ENCODE results near the gene SPECC1L. TPM values are rescaled to one million over a fixed set of nuclear protein-coding genes. Genes with fewer than 3 reads are reported as not detected.
A peak's percentile ranks its signal among the peaks of the same experiment; 100 is the strongest.

The SPECC1L gene
- total RNA-seq, 2 donors from 2014 or later: 70.0 to 114 TPM

DNA sequence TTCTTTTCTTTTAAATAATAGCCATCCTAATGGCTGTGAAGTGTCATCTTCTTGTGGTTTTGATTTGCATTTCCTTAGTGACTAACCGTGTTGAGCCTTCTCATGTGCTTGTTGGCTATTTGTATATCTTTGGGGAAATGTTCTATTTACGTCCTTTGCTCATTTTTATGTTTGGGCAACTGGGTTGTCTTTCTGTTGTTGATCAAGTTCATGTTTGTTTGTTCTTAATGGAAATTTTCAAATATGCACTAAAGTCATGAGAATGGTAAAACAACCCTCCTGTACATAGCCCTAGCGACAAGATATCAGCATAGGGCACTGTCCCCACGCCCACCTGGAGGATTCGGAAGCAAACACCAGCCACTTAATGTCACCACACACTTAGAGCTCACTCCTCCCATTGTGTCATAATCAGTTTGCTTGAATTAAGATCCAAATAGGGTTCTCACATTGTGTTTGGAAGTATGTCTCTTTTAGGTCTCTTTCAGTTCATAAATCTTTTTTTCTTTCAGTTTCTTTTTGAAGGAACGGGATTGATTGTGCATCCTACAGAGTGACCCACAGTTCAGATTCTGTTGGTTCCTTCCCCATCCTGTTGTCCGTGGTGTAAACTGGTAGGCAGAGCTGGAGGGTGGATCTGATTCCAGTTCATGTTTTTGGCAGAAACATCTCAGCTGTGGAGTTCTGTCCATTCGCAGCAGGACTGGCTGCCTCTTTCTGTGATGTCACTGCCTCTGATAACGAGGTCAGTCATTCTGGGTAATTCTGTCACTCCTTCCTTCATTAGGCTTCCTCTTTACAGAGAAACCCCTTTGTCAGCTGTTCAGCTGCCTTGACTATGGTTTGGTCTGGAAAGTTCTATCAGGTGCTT lies 130.3 kb downstream of the SPECC1L start:
- Mint-ChIP-seq H3K27me3 (no peaks in the 10 kb centered on the region), H3K27ac (peak overlapping the region; percentile 93 to 100), H3K4me3 (peak overlapping the region; percentile 87), H3K9me3 (no peaks in the 10 kb centered on the region), H3K36me3 (peaks cover 15% of the 10 kb centered on the region), H3K4me1 (ENCODE audit: low read depth in 2 of 2) (peaks cover 63 to 66% of the 10 kb centered on the region in 2 donors)
- ATAC-seq (no peak), DNase-seq (ENCODE audit: low spot score) (no peak)

DNA sequence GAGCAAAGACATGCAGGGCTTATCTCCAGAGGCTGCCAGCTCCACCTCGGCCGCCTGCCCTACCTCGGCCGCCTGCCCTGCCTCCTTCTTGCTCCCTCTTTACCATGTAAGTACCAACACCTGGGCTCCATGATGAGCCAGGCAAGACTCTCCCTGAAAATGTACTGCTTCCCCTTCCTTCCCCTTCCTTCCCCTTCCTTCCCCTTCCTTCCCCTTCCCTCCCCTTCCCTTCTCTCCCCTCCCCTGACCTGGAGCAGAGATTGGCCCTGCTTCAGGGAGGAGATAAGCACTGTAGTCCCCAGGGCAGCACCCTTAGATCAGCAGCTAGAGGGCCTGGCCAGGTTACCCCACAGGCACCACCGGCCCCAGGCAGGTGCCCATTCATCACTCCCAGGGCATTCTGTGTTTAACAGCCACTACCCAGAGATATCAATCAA lies 131.3 kb downstream of the SPECC1L start:
- peak overlapping the region; percentile 93 to 100 for H3K27ac Mint-ChIP-seq
- H3K4me3 Mint-ChIP-seq: peak overlapping the region; percentile 87
- ATAC-seq (peak; percentile 7 to 10), DNase-seq (ENCODE audit: low spot score) (no peak)
- H3K9me3 Mint-ChIP-seq: no peaks in the 10 kb centered on the region
- no peaks in the 10 kb centered on the region for H3K27me3 Mint-ChIP-seq
- peaks cover 69 to 73% of the 10 kb centered on the region in 2 donors for H3K4me1 Mint-ChIP-seq (ENCODE audit: low read depth in 2 of 2)
- H3K36me3 Mint-ChIP-seq: peaks cover 15% of the 10 kb centered on the region

DNA sequence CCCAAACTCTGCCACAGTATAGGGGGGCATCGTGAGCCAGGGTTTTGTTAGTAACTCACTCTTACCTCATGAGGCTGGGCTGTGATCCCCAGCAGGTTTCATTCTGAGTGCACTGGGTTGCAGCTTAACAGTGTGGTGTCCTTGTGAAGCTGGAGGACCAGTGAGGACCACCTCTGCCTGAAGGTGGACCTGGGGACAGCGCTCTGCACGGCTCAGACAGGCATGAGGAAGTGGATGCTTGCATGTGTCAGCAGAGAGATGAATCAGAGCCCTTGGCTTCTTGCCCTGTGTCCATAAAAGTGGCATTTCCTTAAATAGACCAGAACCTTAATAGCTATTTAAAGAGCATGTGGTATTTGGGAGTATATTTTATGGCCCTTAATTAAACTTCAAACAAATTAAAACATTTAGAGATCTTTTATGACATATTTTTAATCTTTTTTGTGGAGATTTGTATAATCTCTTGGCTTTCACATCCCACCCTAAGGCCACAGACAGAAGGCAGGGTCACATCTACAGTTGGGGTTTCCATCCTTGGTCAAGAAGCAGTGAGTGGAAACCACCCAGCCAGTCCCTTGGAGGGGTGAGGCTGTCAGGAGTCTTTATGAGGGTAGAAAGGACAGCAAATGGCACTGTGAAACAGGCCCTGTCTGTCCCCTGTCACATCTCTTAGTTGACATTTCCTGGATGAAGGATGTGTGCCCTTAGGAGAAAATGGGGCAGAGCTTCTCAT lies 132.0 kb downstream of the SPECC1L start:
- peak; percentile 92 to 94 for ATAC-seq
- Mint-ChIP-seq H3K27ac (peak overlapping the region; percentile 93 to 100), H3K4me1 (ENCODE audit: low read depth in 2 of 2) (peaks cover 74 to 79% of the 10 kb centered on the region in 2 donors), H3K36me3 (peaks cover 15% of the 10 kb centered on the region), H3K27me3 (no peaks in the 10 kb centered on the region), H3K9me3 (no peaks in the 10 kb centered on the region), H3K4me3 (peak overlapping the region; percentile 87)
- DNase-seq (ENCODE audit: low spot score): peak; percentile 92

DNA sequence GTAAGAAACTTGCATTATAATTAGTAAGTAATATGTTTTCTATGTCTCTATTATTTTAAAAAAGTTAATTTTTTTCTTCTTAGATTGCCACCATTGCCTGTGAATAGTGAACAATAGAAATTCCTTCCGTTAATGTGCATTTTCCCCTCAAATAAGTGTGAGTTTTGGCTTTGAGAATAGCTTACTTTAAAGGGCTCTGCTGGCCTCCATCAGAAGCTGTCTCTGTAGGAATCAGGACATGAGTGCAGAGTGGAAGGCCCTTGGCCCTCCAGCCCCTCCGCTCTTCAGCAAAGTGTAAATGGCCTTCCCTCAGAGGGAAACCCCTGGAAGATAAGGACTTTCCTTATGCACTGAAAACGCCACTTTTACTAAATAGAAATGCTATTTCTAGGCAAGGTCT lies 132.7 kb downstream of the SPECC1L start:
- Mint-ChIP-seq H3K27me3 (no peaks in the 10 kb centered on the region), H3K9me3 (no peaks in the 10 kb centered on the region), H3K4me1 (ENCODE audit: low read depth in 2 of 2) (peaks cover 74 to 79% of the 10 kb centered on the region in 2 donors), H3K4me3 (peak overlapping the region; percentile 87), H3K36me3 (peaks cover 8% of the 10 kb centered on the region), H3K27ac (peak overlapping the region; percentile 93 to 100)
- ATAC-seq (no peak), DNase-seq (ENCODE audit: low spot score) (no peak)

DNA sequence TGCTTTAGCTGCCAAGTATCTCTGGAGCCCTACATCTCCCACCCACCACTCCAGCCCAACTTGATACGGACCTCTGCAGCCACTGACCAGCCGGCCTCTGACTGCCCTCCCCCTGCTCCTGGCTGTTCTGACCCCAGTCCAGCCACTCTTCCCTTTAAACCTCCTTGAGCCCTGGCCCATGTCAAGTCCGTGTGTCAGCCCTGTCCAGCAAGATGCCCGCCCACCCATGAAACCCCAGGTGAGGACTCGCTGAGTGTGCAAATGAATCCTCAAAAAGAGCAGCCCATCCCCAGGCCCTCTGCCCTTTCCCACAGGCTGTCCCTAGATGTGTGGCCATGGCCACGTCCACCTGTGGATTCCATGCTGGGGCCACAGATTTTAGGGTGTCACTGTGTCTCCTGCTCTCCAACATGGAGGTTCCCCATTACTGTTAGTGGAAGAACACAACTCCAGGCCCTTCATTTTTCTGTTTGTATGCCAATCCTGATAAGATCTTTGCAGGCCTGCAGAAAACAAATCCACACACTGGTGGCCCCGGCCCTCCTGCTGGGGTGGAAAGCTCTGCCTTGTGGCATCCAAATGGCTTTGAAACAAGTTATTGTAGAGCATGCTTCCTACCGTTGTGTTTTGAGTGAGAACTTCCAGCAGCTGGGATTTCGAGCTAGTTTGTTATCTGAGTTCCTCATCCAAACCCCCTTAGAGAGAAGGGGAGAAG lies 134.1 kb downstream of the SPECC1L start:
- Mint-ChIP-seq H3K4me1 (ENCODE audit: low read depth in 2 of 2) (peaks cover 75 to 77% of the 10 kb centered on the region in 2 donors), H3K4me3 (peak overlapping the region; percentile 87), H3K36me3 (peaks cover 8% of the 10 kb centered on the region), H3K9me3 (no peaks in the 10 kb centered on the region), H3K27me3 (no peaks in the 10 kb centered on the region), H3K27ac (peak overlapping the region; percentile 93 to 100)
- ATAC-seq (no peak), DNase-seq (ENCODE audit: low spot score) (no peak)

DNA sequence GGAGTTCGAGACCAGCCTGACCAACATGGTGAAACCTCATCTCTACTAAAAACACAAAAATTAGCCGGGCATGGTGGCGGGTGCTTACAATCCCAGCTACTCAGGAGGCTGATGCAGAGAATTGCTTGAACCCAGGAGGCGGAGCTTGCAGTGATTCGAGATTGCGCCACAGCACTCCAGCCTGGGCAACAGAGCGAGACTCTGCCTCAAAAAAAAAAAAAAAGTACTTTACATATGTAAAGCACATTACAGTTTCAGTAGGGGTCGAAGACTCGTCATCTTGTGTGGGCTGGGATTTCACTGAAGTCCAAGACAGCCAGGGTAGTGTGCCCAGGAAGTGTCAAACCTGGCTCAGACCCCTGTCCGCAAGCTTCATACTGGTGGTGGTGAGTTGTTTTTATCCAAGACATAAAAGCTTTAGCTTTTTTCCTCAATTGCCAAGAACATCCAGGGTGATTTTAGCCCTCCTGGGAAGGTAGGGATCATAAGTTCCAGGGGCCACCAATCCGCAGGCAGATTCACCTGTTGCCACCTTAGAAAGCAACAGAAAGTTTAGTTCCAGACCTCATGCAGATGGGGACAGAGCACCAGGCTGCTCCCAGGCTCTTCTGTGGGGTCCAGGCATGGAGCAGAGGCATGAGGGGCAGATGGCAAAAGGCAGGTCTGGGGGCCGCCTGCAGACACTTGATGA lies 135.1 kb downstream of the SPECC1L start:
- Mint-ChIP-seq H3K27ac (peak overlapping the region; percentile 35 to 100), H3K27me3 (no peaks in the 10 kb centered on the region), H3K4me3 (peak overlapping the region; percentile 45), H3K9me3 (no peaks in the 10 kb centered on the region), H3K36me3 (peaks cover 6% of the 10 kb centered on the region), H3K4me1 (ENCODE audit: low read depth in 2 of 2) (peaks cover 75 to 78% of the 10 kb centered on the region in 2 donors)
- DNase-seq (ENCODE audit: low spot score) (no peak), ATAC-seq (no peak)

DNA sequence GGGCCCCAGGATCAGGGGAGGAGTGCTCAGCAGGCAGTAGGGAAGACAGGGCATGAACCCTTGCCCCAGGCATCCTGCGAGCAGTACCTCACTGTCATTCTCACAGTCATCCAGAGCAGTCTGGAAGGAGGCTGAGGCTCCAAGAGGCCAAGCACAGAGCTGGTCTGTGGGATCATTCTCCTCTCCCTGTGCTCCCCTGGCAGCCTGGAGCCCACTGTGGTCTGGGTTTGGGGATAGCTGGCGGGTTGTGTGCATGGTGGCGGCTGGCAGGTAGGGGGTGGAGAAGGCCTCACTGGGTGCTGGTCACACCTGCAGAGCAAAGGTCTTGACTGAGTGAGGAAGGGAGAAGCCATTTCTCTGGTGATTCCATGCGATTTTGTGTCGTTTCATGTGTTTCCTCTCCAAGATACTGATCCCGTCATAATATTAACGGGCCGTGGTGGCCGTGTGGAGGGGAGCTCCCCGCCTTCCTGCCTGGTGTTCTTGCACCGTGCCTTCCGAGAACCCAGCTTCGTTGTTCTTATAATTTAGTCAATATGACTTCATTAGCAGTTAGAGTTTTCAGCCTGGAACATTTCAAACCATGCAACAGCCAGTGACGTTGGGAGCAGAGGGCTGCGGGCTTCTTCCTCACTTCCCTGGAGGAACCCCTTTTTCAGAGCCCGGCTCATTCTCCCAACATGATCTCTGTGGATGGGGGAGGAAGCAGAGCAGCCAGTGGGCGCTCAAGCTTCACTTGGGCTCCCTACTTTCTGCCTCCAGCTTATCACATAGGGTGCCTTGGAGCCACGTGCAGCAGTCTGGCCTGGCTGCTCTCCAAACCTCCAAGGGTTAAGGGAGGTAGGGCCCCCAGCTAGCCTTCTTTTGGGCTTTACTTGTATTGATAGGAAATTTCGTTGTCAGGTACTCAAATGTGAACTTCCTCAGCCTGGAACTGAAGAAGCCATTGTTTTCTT lies 136.0 kb downstream of the SPECC1L start:
- no peaks in the 10 kb centered on the region for H3K27me3 Mint-ChIP-seq
- DNase-seq (ENCODE audit: low spot score): no peak
- peaks cover 67 to 73% of the 10 kb centered on the region in 2 donors for H3K4me1 Mint-ChIP-seq (ENCODE audit: low read depth in 2 of 2)
- no peaks in the 10 kb centered on the region for H3K9me3 Mint-ChIP-seq
- peak overlapping the region; percentile 40 for H3K4me3 Mint-ChIP-seq
- ATAC-seq: no peak
- H3K36me3 Mint-ChIP-seq: no peaks in the 10 kb centered on the region
- peak overlapping the region; percentile 35 to 100 for H3K27ac Mint-ChIP-seq

DNA sequence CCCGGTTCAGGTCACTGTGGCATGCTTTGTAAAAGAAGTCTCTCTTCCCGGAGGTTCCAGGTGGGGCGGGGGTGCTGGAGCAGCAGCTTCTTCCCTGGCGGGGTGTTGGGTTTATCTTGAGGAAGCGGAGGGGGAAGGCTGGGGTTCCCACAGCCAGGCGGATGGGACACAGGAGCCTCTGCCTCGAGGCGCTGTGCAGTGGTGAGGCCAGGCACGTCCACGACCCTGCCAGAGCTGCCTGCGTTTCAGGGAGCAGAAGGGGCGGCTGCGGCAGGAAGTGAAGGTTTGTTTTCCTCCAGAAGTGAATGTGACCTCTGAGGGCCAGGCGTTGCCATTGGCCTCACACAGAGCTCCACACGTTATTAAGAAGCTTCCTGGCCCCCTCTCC lies 136.6 kb downstream of the SPECC1L start:
- peak overlapping the region; percentile 30 to 100 for H3K27ac Mint-ChIP-seq
- peak overlapping the region; percentile 40 for H3K4me3 Mint-ChIP-seq
- H3K9me3 Mint-ChIP-seq: no peaks in the 10 kb centered on the region
- no peaks in the 10 kb centered on the region for H3K36me3 Mint-ChIP-seq
- ATAC-seq: no peak
- DNase-seq (ENCODE audit: low spot score): no peak
- no peaks in the 10 kb centered on the region for H3K27me3 Mint-ChIP-seq
- peaks cover 61 to 69% of the 10 kb centered on the region in 2 donors for H3K4me1 Mint-ChIP-seq (ENCODE audit: low read depth in 2 of 2)

DNA sequence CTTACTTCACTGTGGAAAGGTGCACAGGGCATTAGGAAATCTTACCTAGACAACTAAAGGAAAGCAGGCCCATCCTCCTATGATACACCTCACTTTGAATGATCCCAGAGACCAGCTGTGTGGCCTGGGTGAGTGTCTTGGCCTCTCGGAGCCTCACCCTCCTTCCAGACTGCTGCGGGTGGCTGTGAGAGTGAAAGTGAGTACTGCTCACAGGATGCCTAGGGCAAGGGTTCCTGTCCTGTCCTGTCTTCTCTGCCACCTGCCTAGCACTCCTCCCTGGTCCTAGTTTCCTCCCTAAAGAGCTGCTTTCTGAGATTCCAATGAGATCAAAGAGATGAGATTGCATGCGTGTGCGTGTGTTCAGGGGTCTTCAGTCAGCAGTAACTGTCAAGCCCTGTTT lies 137.3 kb downstream of the SPECC1L start:
- H3K27me3 Mint-ChIP-seq: no peaks in the 10 kb centered on the region
- DNase-seq (ENCODE audit: low spot score) (no peak), ATAC-seq (no peak)
- H3K36me3 Mint-ChIP-seq: no peaks in the 10 kb centered on the region
- H3K4me1 Mint-ChIP-seq (ENCODE audit: low read depth in 2 of 2): peaks cover 55 to 64% of the 10 kb centered on the region in 2 donors
- peak overlapping the region; percentile 40 for H3K4me3 Mint-ChIP-seq
- peak overlapping the region; percentile 30 to 100 for H3K27ac Mint-ChIP-seq
- no peaks in the 10 kb centered on the region for H3K9me3 Mint-ChIP-seq

DNA sequence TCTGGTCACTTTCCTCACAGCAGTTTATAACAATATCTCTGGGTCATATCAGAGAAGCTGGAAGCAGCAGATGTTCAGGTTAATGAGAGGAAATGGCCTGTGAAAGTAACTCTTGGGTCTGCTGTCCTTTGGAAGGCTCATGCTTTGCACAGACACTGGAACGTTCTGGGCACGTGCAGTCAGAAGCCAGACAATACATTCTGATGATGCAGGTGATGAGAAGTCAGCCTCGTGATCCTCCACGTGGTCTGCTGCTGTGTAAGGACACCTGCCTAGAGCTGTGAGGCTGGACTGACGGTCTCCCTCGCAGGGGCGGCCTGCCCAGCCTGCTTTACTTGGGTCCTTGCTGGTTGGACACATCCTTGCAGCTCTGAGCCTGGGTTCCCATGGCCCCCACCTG lies 138.0 kb downstream of the SPECC1L start:
- no peak for DNase-seq (ENCODE audit: low spot score)
- no peak overlapping the region for H3K4me3 Mint-ChIP-seq
- no peaks in the 10 kb centered on the region for H3K36me3 Mint-ChIP-seq
- H3K9me3 Mint-ChIP-seq: no peaks in the 10 kb centered on the region
- H3K27me3 Mint-ChIP-seq: no peaks in the 10 kb centered on the region
- H3K4me1 Mint-ChIP-seq (ENCODE audit: low read depth in 2 of 2): peaks cover 48 to 58% of the 10 kb centered on the region in 2 donors
- peak overlapping the region in 1 of 2 donors; percentile 53 for H3K27ac Mint-ChIP-seq
- no peak for ATAC-seq

DNA sequence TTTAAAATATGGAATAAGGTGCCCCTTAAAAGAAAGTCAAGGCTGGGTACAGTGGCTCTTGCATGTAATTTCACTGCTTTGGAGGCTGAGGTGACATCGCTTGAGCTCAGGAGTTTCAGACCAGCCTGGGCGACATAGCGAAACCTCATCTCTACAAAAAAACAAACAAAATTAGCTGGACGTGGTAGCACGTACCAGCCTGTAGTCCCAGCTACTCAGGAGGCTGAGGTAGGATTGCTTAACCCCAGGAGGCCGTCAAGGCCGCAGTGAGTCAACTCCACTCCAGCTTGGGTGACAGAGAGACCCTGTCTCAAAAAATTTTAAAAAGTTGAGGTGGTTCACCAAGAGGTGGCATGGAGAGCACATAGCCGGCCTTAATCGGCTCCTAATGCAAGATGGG lies 139.1 kb downstream of the SPECC1L start:
- Mint-ChIP-seq H3K27ac (peak overlapping the region; percentile 89 to 92), H3K4me3 (peak overlapping the region; percentile 75), H3K9me3 (no peaks in the 10 kb centered on the region), H3K27me3 (no peaks in the 10 kb centered on the region), H3K36me3 (no peaks in the 10 kb centered on the region), H3K4me1 (ENCODE audit: low read depth in 2 of 2) (peaks cover 40 to 47% of the 10 kb centered on the region in 2 donors)
- ATAC-seq: peak in 1 of 2 donors; percentile 83
- DNase-seq (ENCODE audit: low spot score): no peak

DNA sequence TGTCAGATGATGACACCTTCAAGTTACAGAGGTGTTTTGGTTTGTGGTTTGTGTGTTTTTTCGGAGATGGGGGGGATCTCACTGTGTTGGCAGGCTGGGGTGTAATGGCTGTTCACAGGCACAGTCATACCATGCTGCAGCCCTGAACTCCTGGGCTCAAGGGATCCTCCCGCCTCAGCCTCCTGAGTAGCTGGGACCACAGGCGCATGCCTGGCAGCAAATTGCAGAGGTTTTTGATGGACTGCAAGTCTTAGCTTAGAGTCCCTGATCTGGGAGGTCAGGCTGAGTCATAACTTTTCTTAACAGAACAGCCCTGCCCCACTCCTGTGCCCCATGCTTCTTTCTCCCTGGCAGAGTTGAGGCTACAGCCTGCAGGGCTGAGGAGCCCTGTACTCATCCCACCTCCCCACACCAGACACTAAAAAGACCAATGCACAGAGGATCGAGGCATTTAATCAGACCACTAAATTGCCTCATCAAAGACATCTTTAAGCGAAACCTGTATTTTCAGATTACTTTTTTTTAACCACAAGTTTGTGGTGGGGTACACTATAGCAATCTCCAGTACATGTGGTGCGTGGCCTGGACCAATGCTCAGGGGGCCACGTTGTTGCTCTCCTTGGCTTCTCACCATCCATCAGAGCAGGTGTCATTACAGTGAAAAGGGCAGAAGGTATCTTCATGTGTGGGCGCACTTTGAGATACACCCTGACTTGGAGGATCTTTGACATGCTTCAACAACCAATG lies 139.7 kb downstream of the SPECC1L start:
- Mint-ChIP-seq H3K9me3 (no peaks in the 10 kb centered on the region), H3K27ac (peak overlapping the region; percentile 89 to 92), H3K27me3 (no peaks in the 10 kb centered on the region), H3K4me3 (peak overlapping the region; percentile 75), H3K4me1 (ENCODE audit: low read depth in 2 of 2) (peaks cover 40 to 42% of the 10 kb centered on the region in 2 donors), H3K36me3 (no peaks in the 10 kb centered on the region)
- ATAC-seq: peak; percentile 87 to 90
- DNase-seq (ENCODE audit: low spot score): peak; percentile 73

Data from natural killer cell treated with Interleukin-12 subunit alpha and Interleukin-12 subunit beta and Interleukin-15 and Interleukin-18, amount 100 ng/mL, for 72 hours (primary cell).